Measurements from ENCODE around the gene TRIP12.
"Not testable (repeated sequence)": the region's sequence is repeated elsewhere in the genome, so short reads cannot be mapped to it uniquely, and the experiment has no call there.

The TRIP12 gene

GRCh38 chr2:229921892-229922448, at the start of gene TRIP12:
Gene TRIP12 (minus strand): TSS chr2:229922009. CDS start chr2:229880079, 41,930 bp downstream.
- peak; percentile 79 to 99 (median 95) for DNase-seq

GRCh38 chr2:229971298-229971790, 49.5 kb upstream of the TRIP12 start:
- no peak for DNase-seq

- no peak for DNase-seq
Measured at GRCh38 chr2:229970406-229970805, 48.6 kb upstream of the TRIP12 start.

GRCh38 chr2:229969921-229970320, 48.1 kb upstream of the TRIP12 start:
- DNase-seq, result no peak

GRCh38 chr2:229963596-229963995, 41.8 kb upstream of the TRIP12 start:
- not testable (repeated sequence) for DNase-seq

GRCh38 chr2:229956491-229956890, 34.7 kb upstream of the TRIP12 start:
- no peak for DNase-seq

- no peak for DNase-seq
Measured at GRCh38 chr2:229955663-229956062, 33.9 kb upstream of the TRIP12 start.

- DNase-seq, result no peak
Measured at GRCh38 chr2:229952256-229952835, 30.5 kb upstream of the TRIP12 start.

- DNase-seq, result no peak
Measured at GRCh38 chr2:229947544-229947943, 25.7 kb upstream of the TRIP12 start.

- DNase-seq, result no peak
Measured at GRCh38 chr2:229945975-229946374, 24.2 kb upstream of the TRIP12 start.

- DNase-seq, result no peak
Measured at GRCh38 chr2:229943770-229944449, 22.1 kb upstream of the TRIP12 start.

- no peak for DNase-seq
Measured at GRCh38 chr2:229943171-229943570, 21.4 kb upstream of the TRIP12 start.

GRCh38 chr2:229942671-229943070, 20.9 kb upstream of the TRIP12 start:
- no peak for DNase-seq

- no peak for DNase-seq
Measured at GRCh38 chr2:229937537-229937936, 15.7 kb upstream of the TRIP12 start.

- DNase-seq, result no peak
Measured at GRCh38 chr2:229931241-229931640, 9.4 kb upstream of the TRIP12 start.

- DNase-seq, result no peak
Measured at GRCh38 chr2:229930656-229931055, 8.8 kb upstream of the TRIP12 start.

- DNase-seq, result no peak
Measured at GRCh38 chr2:229927817-229928321, 6.1 kb upstream of the TRIP12 start.

GRCh38 chr2:229925201-229925600, 3.4 kb upstream of the TRIP12 start:
- DNase-seq, result no peak

- DNase-seq, result not testable (repeated sequence)
Measured at GRCh38 chr2:229924541-229924940, 2.7 kb upstream of the TRIP12 start.

- peak in 9 of 14 donors; percentile 36 to 96 (median 94) for DNase-seq
Measured at GRCh38 chr2:229922449-229923386, 909 bp upstream of the TRIP12 start, which contains the start of gene FBXO36. Gene FBXO36 (plus strand): TSS chr2:229922503. CDS start chr2:229922514, 11 bp downstream.

- DNase-seq, result peak; percentile 29 to 91 (median 76)
Measured at GRCh38 chr2:229921101-229921891, 513 bp downstream of the TRIP12 start.
